H9 (cell line): ENCODE results near the gene PPP1R9A. TPM values are rescaled to one million over a fixed set of nuclear protein-coding genes. Genes with fewer than 3 reads are reported as not detected.

ENCODE experiments used
- DNase-seq: peaks from one replicate; pipeline ENCODE4 v3.0.0-alpha.2; 2017
- H2AFZ ChIP-seq: one replicate; pipeline ENCODE4 v1.6.1; 2013; ENCODE audit warnings: mild to moderate bottlenecking, low read length, control low read depth, moderate library complexity
- H2AK5ac ChIP-seq: 2 replicates; pipeline ENCODE4 v1.6.1; 2013; ENCODE audit warnings: low read length, control low read depth, mixed read lengths; ENCODE audit not compliant: insufficient read length
- H2BK120ac ChIP-seq: one replicate; pipeline ENCODE4 v1.6.1; 2013; ENCODE audit warnings: low read depth, mild to moderate bottlenecking, low read length, control low read depth, inconsistent platforms; ENCODE audit not compliant: poor library complexity, severe bottlenecking
- H2BK12ac ChIP-seq: 2 replicates; pipeline ENCODE4 v1.6.1; 2013; ENCODE audit warnings: low read length, control low read depth, mixed read lengths, low read depth; ENCODE audit not compliant: insufficient read length
- H2BK15ac ChIP-seq: 2 replicates; pipeline ENCODE4 v1.6.1; 2013; ENCODE audit warnings: low read depth, low read length, control low read depth
- H2BK20ac ChIP-seq: one replicate; pipeline ENCODE4 v1.6.1; 2013; ENCODE audit warnings: low read depth, mild to moderate bottlenecking, low read length, control low read depth, inconsistent platforms; ENCODE audit not compliant: poor library complexity, severe bottlenecking
- H2BK5ac ChIP-seq: 2 replicates; pipeline ENCODE4 v1.6.1; 2013; ENCODE audit warnings: low read length, control low read depth, mixed read lengths; ENCODE audit not compliant: insufficient read length
- H3K14ac ChIP-seq: 2 replicates; pipeline ENCODE4 v1.6.1; 2013; ENCODE audit warnings: low read length, control low read depth; ENCODE audit not compliant: insufficient read depth
- H3K18ac ChIP-seq: 2 replicates; pipeline ENCODE4 v1.6.1; 2013; ENCODE audit warnings: low read depth, mild to moderate bottlenecking, mixed read lengths, low read length, control low read depth; ENCODE audit not compliant: insufficient read length
- H3K23ac ChIP-seq: 2 replicates; pipeline ENCODE4 v1.6.1; 2013; ENCODE audit warnings: low read length, control low read depth, mixed read lengths, low read depth; ENCODE audit not compliant: insufficient read length
- H3K23me2 ChIP-seq: 2 replicates; pipeline ENCODE4 v1.6.1; 2013; ENCODE audit warnings: low read depth, mild to moderate bottlenecking, mixed read lengths, low read length, control low read depth; ENCODE audit not compliant: insufficient read length, poor library complexity, severe bottlenecking
- H3K27ac ChIP-seq: 2 replicates; pipeline ENCODE4 v1.5.1; 2013; ENCODE audit warnings: low read length, control low read depth, mixed read lengths, low read depth; ENCODE audit not compliant: insufficient read length
- H3K27me3 ChIP-seq: 2 replicates; pipeline ENCODE4 v1.6.1; 2013; ENCODE audit warnings: low read length, control low read depth, inconsistent platforms; ENCODE audit not compliant: insufficient read depth
- H3K4ac ChIP-seq: 2 replicates; pipeline ENCODE4 v1.6.1; 2013; ENCODE audit warnings: low read depth, mild to moderate bottlenecking, control low read depth, inconsistent platforms, low read length, moderate library complexity
- H3K4me1 ChIP-seq: 2 replicates; pipeline ENCODE4 v1.6.1; 2013; ENCODE audit warnings: low read length, control low read depth, inconsistent platforms; ENCODE audit not compliant: insufficient read depth
- H3K4me2 ChIP-seq: 2 replicates; pipeline ENCODE4 v1.6.1; 2013; ENCODE audit warnings: low read length, control low read depth, mixed read lengths; ENCODE audit not compliant: insufficient read length, insufficient read depth
- H3K56ac ChIP-seq: 2 replicates; pipeline ENCODE4 v1.6.1; 2013; ENCODE audit warnings: low read depth, mild to moderate bottlenecking, mixed read lengths, low read length, control low read depth; ENCODE audit not compliant: insufficient read length
- H3K79me1 ChIP-seq: 2 replicates; pipeline ENCODE4 v1.6.1; 2013; ENCODE audit warnings: low read depth, mild to moderate bottlenecking, moderate library complexity, low read length, control low read depth, inconsistent platforms; ENCODE audit not compliant: insufficient read depth, poor library complexity, severe bottlenecking
- H3K79me2 ChIP-seq: 2 replicates; pipeline ENCODE4 v1.6.1; 2013; ENCODE audit warnings: low read length, control low read depth, inconsistent platforms; ENCODE audit not compliant: insufficient read depth
- H3K9ac ChIP-seq: 2 replicates; pipeline ENCODE4 v1.6.1; 2013; ENCODE audit warnings: low read length, control low read depth, mixed read lengths; ENCODE audit not compliant: insufficient read length; ENCODE audit errors: extremely low read depth
- H3K9me3 ChIP-seq: one replicate; pipeline ENCODE4 v1.6.1; 2013; ENCODE audit warnings: low read depth, low read length, inconsistent platforms; ENCODE audit not compliant: control insufficient read depth
- H3T11ph ChIP-seq: one replicate; pipeline ENCODE4 v1.6.1; 2013; ENCODE audit warnings: mild to moderate bottlenecking, low read length, control low read depth, inconsistent platforms
- H4K20me1 ChIP-seq: one replicate; pipeline ENCODE4 v1.6.1; 2013; ENCODE audit not compliant: control insufficient read depth, insufficient read length, insufficient read depth
- H4K5ac ChIP-seq: 2 replicates; pipeline ENCODE4 v1.6.1; 2013; ENCODE audit warnings: low read depth, mild to moderate bottlenecking, mixed read lengths, low read length, control low read depth; ENCODE audit not compliant: insufficient read length
- H4K8ac ChIP-seq: replicated peaks from 2 replicates; pipeline ENCODE4 v1.6.1; 2013; ENCODE audit warnings: low read length, control low read depth, mixed read lengths, low read depth; ENCODE audit not compliant: insufficient read length
- H4K91ac ChIP-seq: 2 replicates; pipeline ENCODE4 v1.6.1; 2013; ENCODE audit warnings: low read depth, mild to moderate bottlenecking, moderate library complexity, mixed read lengths, low read length, control low read depth; ENCODE audit not compliant: insufficient read length
- H3K27ac Mint-ChIP-seq, 3 experiments: 2 replicates in 2 of 3; 3 replicates in 1 of 3; pipeline ENCODE4 v1.8.0; 2020 to 2021; ENCODE audit warnings: mixed read lengths in 3 of 3, mild to moderate bottlenecking in 1 of 3, moderate library complexity in 1 of 3
- H3K27me3 Mint-ChIP-seq: 2 replicates; pipeline ENCODE4 v1.8.0; 2021; ENCODE audit warnings: low read depth, mild to moderate bottlenecking, moderate library complexity, mixed read lengths
- H3K36me3 Mint-ChIP-seq, 3 experiments: 2 replicates in 2 of 3; 3 replicates in 1 of 3; pipeline ENCODE4 v1.8.0; 2020 to 2021; ENCODE audit warnings: low read depth in 3 of 3, mixed read lengths in 3 of 3; ENCODE audit not compliant: insufficient read depth in 1 of 3
- H3K4me1 Mint-ChIP-seq, 2 experiments: 2 replicates each; pipeline ENCODE4 v1.8.0; 2020; ENCODE audit warnings: mixed read lengths in 2 of 2
- H3K4me3 Mint-ChIP-seq, 2 experiments: 2 replicates in 1 of 2; 3 replicates in 1 of 2; pipeline ENCODE4 v1.8.0; 2020 to 2021; ENCODE audit warnings: mild to moderate bottlenecking in 2 of 2, mixed read lengths in 2 of 2, moderate library complexity in 1 of 2
- H3K9me3 Mint-ChIP-seq, 2 experiments: 2 replicates in 1 of 2; 3 replicates in 1 of 2; pipeline ENCODE4 v1.8.0; 2020; ENCODE audit warnings: mild to moderate bottlenecking in 2 of 2, mixed read lengths in 2 of 2, moderate library complexity in 1 of 2
- CTCF ChIP-seq: fragments of 200-600 bp; sonication (generic); conservative IDR thresholded peaks from 3 replicates; pipeline ENCODE4 v1.8.0; 2021; ENCODE audit warnings: antibody characterized with exemption, mild to moderate bottlenecking
- WGBS: extraction: QIAGEN DNeasy Blood & Tissue Kit; methylation state at CpG from one replicate; pipeline ENCODE4 v1.1.7; 2013; ENCODE audit warnings: missing lambda C conversion rate, low lambda C conversion rate, mixed read lengths; ENCODE audit not compliant: insufficient read length; ENCODE audit errors: extremely low coverage; 5-methylcytosine and 5-hydroxymethylcytosine counted together
- total RNA-seq: library from RNA; stranded (reverse); gene quantifications from 2 replicates; pipeline ENCODE4 v1.2.1, GENCODE V29; 2021

Gene PPP1R9A
- total RNA-seq, 1 experiment from 2014 or later: 17.0 TPM

- no peaks in the 10 kb centered on the region for H3K27me3 ChIP-seq
- H3K9ac ChIP-seq: no peak overlapping the region
- H3K4ac ChIP-seq: no peak overlapping the region
- H2AK5ac ChIP-seq: no peak overlapping the region
- no peak overlapping the region for H4K5ac ChIP-seq
- no peak overlapping the region for H3K14ac ChIP-seq
- H3K27me3 Mint-ChIP-seq: no peaks in the 10 kb centered on the region
- no peak overlapping the region for H3T11ph ChIP-seq
- H3K27ac Mint-ChIP-seq: no peak overlapping the region; a peak in 1 of 7 replicates
- H3K36me3 Mint-ChIP-seq: peaks cover 9 to 20% (median 12%) of the 10 kb centered on the region in 3 experiments
- no peak overlapping the region for H3K18ac ChIP-seq
- no peak overlapping the region for H2BK20ac ChIP-seq
- no peak overlapping the region for H3K27ac ChIP-seq
- no peak overlapping the region for H3K4me3 Mint-ChIP-seq
- H2BK12ac ChIP-seq: no peak overlapping the region
- no peak overlapping the region for H2BK15ac ChIP-seq
- H3K23ac ChIP-seq: no peak overlapping the region
- no peaks in the 10 kb centered on the region for H3K79me2 ChIP-seq
- no peak for TF ChIP-seq CTCF
- H2AFZ ChIP-seq: no peak overlapping the region
- peaks cover 3% of the 10 kb centered on the region for H3K9me3 ChIP-seq
- no peak overlapping the region for H2BK120ac ChIP-seq
- DNase-seq: no peak
- no peaks in the 10 kb centered on the region for H3K4me1 ChIP-seq
- no peak overlapping the region for H3K4me2 ChIP-seq
- H4K8ac ChIP-seq: no peak overlapping the region
- no peaks in the 10 kb centered on the region for H4K20me1 ChIP-seq
- H3K23me2 ChIP-seq: no peaks in the 10 kb centered on the region
- no peak overlapping the region for H4K91ac ChIP-seq
- H3K56ac ChIP-seq: no peak overlapping the region
- peaks cover 19 to 21% of the 10 kb centered on the region in 2 experiments for H3K9me3 Mint-ChIP-seq
- H3K79me1 ChIP-seq: no peaks in the 10 kb centered on the region
- WGBS: no CpG with 5 or more reads among the region's 5 CpGs
- H3K4me1 Mint-ChIP-seq: 0 out of 4 replicates have a peak, but pooled peaks cover 0 to 3% of the 10 kb centered on the region in 2 experiments
- no peak overlapping the region for H2BK5ac ChIP-seq
Observed at GRCh38 chr7:94874036-94874785, 33.2 kb upstream of the PPP1R9A start.
